ENCODE measurements around the gene ABCD1. TPM values are rescaled to one million over a fixed set of nuclear protein-coding genes. Genes with fewer than 3 reads are reported as not detected.

Gene ABCD1
- polyA plus RNA-seq, 3 donors: 5.6 to 22.5 (median 5.8) TPM

GRCh38 chrX:153766098-153766817 is 41.6 kb downstream of the ABCD1 start:
- Histone ChIP-seq H3K4me1 (ENCODE audit: control insufficient read depth in 1 of 2, insufficient read depth in 2 of 2, low read length in 2 of 2) (peaks cover 0 to 5% of the 10 kb centered on the region in 2 donors), H3K36me3 (replicated peaks in 1 of 2; ENCODE audit: control insufficient read depth in 1 of 2, insufficient read depth in 2 of 2, low read length in 2 of 2) (no peaks in the 10 kb centered on the region), H3K9ac (ENCODE audit: insufficient read depth, low read length, poor library complexity, severe bottlenecking) (no peak overlapping the region), H4K20me1 (ENCODE audit: insufficient read depth, low read length) (no peaks in the 10 kb centered on the region), H2AFZ (ENCODE audit: insufficient read depth, low read depth, low read length, poor library complexity, severe bottlenecking) (peak overlapping the region; percentile 13), H3K9me3 (replicated peaks in 1 of 2; ENCODE audit: control insufficient read depth in 1 of 2, insufficient read depth in 1 of 2, low read length in 2 of 2) (no peaks in the 10 kb centered on the region), H3K79me2 (ENCODE audit: insufficient read depth, low read length) (no peaks in the 10 kb centered on the region), H3K4me2 (replicated peaks; ENCODE audit: extremely low read depth, low read length, poor library complexity, severe bottlenecking) (no peak overlapping the region), H3K27ac (ENCODE audit: low read depth in 1 of 2, low read length in 2 of 2) (no peak overlapping the region), H3K27me3 (ENCODE audit: control insufficient read depth in 2 of 2, insufficient read depth in 2 of 2, low read length in 2 of 2) (no peaks in the 10 kb centered on the region), H3K4me3 (replicated peaks in 1 of 3; ENCODE audit: low read depth in 2 of 3, low read length in 3 of 3) (no peak overlapping the region)
- 24% methylated on average over 5 of the region's 21 CpGs for WGBS (ENCODE audit: insufficient coverage)
- Mint-ChIP-seq H3K36me3 (no peaks in the 10 kb centered on the region), H3K27me3 (ENCODE audit: low read depth in 3 of 3) (peaks cover 1 to 22% (median 16%) of the 10 kb centered on the region in 3 donors), H3K9me3 (peaks cover 0 to 3% (median 0%) of the 10 kb centered on the region in 7 donors), H3K27ac (no peak overlapping the region), H3K4me3 (peak overlapping the region in 1 of 2 donors; percentile 42), H3K4me1 (peaks cover 14% of the 10 kb centered on the region)
- no peak for TF ChIP-seq CTCF (IDR thresholded peaks at IDR 0.05)
- intact Hi-C loops (cut with micrococcal nuclease): loop anchor here in 1 of 2 donors (10.0 kb wide), 2 partner anchors 159 to 189 kb away; partner anchors contain the start of gene ARHGAP4
- peak; percentile 5 to 43 (median 32) for DNase-seq

- H3K4me3 Mint-ChIP-seq: peak overlapping the region in 1 of 2 donors; percentile 42
- Histone ChIP-seq H3K79me2 (ENCODE audit: insufficient read depth, low read length) (no peaks in the 10 kb centered on the region), H3K36me3 (replicated peaks in 1 of 2; ENCODE audit: control insufficient read depth in 1 of 2, insufficient read depth in 2 of 2, low read length in 2 of 2) (no peaks in the 10 kb centered on the region), H2AFZ (ENCODE audit: insufficient read depth, low read depth, low read length, poor library complexity, severe bottlenecking) (no peak overlapping the region), H3K4me2 (replicated peaks; ENCODE audit: extremely low read depth, low read length, poor library complexity, severe bottlenecking) (no peak overlapping the region), H4K20me1 (ENCODE audit: insufficient read depth, low read length) (no peaks in the 10 kb centered on the region), H3K9ac (ENCODE audit: insufficient read depth, low read length, poor library complexity, severe bottlenecking) (no peak overlapping the region), H3K27ac (ENCODE audit: low read depth in 1 of 2, low read length in 2 of 2) (no peak overlapping the region), H3K27me3 (ENCODE audit: control insufficient read depth in 2 of 2, insufficient read depth in 2 of 2, low read length in 2 of 2) (no peaks in the 10 kb centered on the region), H3K9me3 (replicated peaks in 1 of 2; ENCODE audit: control insufficient read depth in 1 of 2, insufficient read depth in 1 of 2, low read length in 2 of 2) (no peaks in the 10 kb centered on the region), H3K4me3 (replicated peaks in 1 of 3; ENCODE audit: low read depth in 2 of 3, low read length in 3 of 3) (no peak overlapping the region), H3K4me1 (ENCODE audit: control insufficient read depth in 1 of 2, insufficient read depth in 2 of 2, low read length in 2 of 2) (peaks cover 0 to 5% of the 10 kb centered on the region in 2 donors)
- H3K36me3 Mint-ChIP-seq: no peaks in the 10 kb centered on the region
- TF ChIP-seq CTCF (IDR thresholded peaks at IDR 0.05): no peak
- H3K27ac Mint-ChIP-seq: no peak overlapping the region
- intact Hi-C loops (cut with micrococcal nuclease): loop anchor here in 1 of 2 donors (10.0 kb wide), 2 partner anchors 158 to 188 kb away; partner anchors contain the start of gene ARHGAP4
- H3K4me1 Mint-ChIP-seq: peaks cover 14% of the 10 kb centered on the region
- H3K27me3 Mint-ChIP-seq (ENCODE audit: low read depth in 3 of 3): peaks cover 1 to 16% (median 15%) of the 10 kb centered on the region in 3 donors
- DNase-seq: no peak
- peaks cover 0 to 3% (median 0%) of the 10 kb centered on the region in 7 donors for H3K9me3 Mint-ChIP-seq
- WGBS (ENCODE audit: insufficient coverage): 93% methylated on average over 32 of the region's 56 CpGs
These were observed 42.4 kb downstream of the ABCD1 start for GRCh38 chrX:153766871-153767673.

Measured in CD14-positive monocyte (primary cell).